Upper lobe of left lung (tissue), 4 donors: ENCODE measurements around the gene MIEF2.

Experiments used
- POLR2AphosphoS5 ChIP-seq, 2 donors: sonication (generic); formaldehyde crosslinking; IDR thresholded peaks; one replicate each; pipeline ENCODE4 v1.5.1; 2017; ENCODE audit warnings: antibody characterized with exemption in 2 of 2
- TF ChIP-seq, protein P1 (sequence below), 6 experiments: fragments of 450-650 bp in 4 of 6; fragments of 200-600 bp in 2 of 6; sonication (generic) in 2 of 6; IDR thresholded peaks; one replicate each; pipeline ENCODE4 v1.5.1; 2016 to 2019; ENCODE audit warnings: antibody characterized with exemption in 6 of 6

DNA sequence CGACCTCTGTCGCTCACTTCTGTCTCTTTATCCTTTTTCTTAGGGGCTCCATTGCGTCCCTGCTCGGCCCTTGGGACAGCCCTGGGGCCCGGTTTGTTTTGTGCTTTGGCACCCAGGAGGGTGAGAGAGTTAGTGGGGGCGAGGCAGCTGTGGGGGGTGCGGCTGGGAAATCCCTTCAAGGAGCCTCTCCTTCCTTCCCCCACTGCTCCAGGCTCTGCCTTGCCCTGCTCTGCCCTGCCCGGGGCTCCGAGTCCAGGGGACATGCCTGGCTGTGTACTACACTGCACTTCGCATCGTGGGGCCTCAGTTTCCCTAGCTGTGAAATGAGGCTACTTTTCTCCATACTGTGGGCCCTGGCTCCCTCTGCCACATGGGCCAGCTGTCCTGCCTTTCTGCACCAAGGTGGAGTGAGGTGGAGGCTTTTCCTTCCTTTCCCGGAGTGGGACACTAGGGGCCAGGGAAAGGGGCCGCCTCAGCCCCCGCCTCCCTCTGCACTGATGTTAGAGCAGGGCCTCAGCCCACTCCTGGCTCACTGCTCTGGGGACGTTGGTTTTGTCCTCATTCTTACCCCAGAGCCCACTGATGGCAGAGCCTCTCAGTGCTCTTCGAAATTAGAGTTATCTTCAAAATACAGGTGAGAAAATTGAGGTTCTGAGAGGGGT lies 34.0 kb upstream of the MIEF2 start:
- TF ChIP-seq, protein P1, sequence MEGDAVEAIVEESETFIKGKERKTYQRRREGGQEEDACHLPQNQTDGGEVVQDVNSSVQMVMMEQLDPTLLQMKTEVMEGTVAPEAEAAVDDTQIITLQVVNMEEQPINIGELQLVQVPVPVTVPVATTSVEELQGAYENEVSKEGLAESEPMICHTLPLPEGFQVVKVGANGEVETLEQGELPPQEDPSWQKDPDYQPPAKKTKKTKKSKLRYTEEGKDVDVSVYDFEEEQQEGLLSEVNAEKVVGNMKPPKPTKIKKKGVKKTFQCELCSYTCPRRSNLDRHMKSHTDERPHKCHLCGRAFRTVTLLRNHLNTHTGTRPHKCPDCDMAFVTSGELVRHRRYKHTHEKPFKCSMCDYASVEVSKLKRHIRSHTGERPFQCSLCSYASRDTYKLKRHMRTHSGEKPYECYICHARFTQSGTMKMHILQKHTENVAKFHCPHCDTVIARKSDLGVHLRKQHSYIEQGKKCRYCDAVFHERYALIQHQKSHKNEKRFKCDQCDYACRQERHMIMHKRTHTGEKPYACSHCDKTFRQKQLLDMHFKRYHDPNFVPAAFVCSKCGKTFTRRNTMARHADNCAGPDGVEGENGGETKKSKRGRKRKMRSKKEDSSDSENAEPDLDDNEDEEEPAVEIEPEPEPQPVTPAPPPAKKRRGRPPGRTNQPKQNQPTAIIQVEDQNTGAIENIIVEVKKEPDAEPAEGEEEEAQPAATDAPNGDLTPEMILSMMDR (IDR thresholded peaks at IDR 0.05): no peak
- no peak for TF ChIP-seq POLR2AphosphoS5 (IDR thresholded peaks at IDR 0.05)
